Measurements from ENCODE around the gene PACS1.

- TF ChIP-seq CTCF (conservative IDR thresholded peaks at IDR 0.05; ENCODE audit: low read length), result no peak
- no peak for TF ChIP-seq EZH2phosphoT487 (IDR thresholded peaks at IDR 0.05; ENCODE audit: borderline replicate concordance)
Measured at GRCh38 chr11:66263231-66263630, 193.2 kb downstream of the PACS1 start.
